ENCODE measurements around the gene FLYWCH1.

DNA sequence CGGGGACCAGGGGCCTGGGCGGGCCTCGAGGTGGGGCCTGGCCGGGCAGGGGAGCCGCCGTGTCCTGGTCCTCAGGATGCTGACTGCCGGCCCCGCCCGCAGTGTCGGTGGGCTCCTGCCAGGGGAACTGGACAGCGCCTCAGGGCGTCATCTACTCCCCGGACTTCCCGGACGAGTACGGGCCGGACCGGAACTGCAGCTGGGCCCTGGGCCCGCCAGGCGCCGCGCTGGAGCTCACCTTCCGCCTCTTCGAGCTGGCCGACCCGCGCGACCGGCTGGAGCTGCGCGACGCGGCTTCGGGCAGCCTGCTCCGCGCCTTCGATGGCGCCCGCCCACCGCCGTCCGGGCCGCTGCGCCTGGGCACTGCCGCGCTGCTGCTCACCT is 55.1 kb downstream of the FLYWCH1 start:
- TF ChIP-seq TAF1 (conservative IDR thresholded peaks at IDR 0.05) (no peak), CTCF (IDR thresholded peaks at IDR 0.05; ENCODE audit: low read depth, low read length, missing input control) (no peak), JUND (IDR thresholded peaks at IDR 0.05) (no peak), EGR1 (IDR thresholded peaks at IDR 0.05; ENCODE audit: low read depth in 2 of 2) (no peak), ZBTB33 (IDR thresholded peaks at IDR 0.05) (no peak), HNF4A (conservative IDR thresholded peaks at IDR 0.05) (no peak), YY1 (IDR thresholded peaks at IDR 0.05) (no peak), GABPA (IDR thresholded peaks at IDR 0.05 in 1 of 2, conservative IDR thresholded peaks at IDR 0.05 in 1 of 2) (no peak), RAD21 (IDR thresholded peaks at IDR 0.05) (no peak), RXRA (IDR thresholded peaks at IDR 0.05) (no peak)
- TF ChIP-seq, protein P1, sequence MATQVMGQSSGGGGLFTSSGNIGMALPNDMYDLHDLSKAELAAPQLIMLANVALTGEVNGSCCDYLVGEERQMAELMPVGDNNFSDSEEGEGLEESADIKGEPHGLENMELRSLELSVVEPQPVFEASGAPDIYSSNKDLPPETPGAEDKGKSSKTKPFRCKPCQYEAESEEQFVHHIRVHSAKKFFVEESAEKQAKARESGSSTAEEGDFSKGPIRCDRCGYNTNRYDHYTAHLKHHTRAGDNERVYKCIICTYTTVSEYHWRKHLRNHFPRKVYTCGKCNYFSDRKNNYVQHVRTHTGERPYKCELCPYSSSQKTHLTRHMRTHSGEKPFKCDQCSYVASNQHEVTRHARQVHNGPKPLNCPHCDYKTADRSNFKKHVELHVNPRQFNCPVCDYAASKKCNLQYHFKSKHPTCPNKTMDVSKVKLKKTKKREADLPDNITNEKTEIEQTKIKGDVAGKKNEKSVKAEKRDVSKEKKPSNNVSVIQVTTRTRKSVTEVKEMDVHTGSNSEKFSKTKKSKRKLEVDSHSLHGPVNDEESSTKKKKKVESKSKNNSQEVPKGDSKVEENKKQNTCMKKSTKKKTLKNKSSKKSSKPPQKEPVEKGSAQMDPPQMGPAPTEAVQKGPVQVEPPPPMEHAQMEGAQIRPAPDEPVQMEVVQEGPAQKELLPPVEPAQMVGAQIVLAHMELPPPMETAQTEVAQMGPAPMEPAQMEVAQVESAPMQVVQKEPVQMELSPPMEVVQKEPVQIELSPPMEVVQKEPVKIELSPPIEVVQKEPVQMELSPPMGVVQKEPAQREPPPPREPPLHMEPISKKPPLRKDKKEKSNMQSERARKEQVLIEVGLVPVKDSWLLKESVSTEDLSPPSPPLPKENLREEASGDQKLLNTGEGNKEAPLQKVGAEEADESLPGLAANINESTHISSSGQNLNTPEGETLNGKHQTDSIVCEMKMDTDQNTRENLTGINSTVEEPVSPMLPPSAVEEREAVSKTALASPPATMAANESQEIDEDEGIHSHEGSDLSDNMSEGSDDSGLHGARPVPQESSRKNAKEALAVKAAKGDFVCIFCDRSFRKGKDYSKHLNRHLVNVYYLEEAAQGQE (IDR thresholded peaks at IDR 0.05) = no peak
- TF ChIP-seq, protein P2, sequence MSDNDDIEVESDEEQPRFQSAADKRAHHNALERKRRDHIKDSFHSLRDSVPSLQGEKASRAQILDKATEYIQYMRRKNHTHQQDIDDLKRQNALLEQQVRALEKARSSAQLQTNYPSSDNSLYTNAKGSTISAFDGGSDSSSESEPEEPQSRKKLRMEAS (IDR thresholded peaks at IDR 0.05) = no peak

All from liver (tissue), 3 donors.